CD4-positive, alpha-beta T cell treated with Interleukin-17A for 1 hour (primary cell): ENCODE data around the gene EMID1.
"Not testable (repeated sequence)": the region's sequence is repeated elsewhere in the genome, so short reads cannot be mapped to it uniquely, and the experiment has no call there.

ENCODE experiments used
- DNase-seq: peaks from one replicate; pipeline ENCODE4 v3.0.0-alpha.2; 2020

The EMID1 gene

DNA sequence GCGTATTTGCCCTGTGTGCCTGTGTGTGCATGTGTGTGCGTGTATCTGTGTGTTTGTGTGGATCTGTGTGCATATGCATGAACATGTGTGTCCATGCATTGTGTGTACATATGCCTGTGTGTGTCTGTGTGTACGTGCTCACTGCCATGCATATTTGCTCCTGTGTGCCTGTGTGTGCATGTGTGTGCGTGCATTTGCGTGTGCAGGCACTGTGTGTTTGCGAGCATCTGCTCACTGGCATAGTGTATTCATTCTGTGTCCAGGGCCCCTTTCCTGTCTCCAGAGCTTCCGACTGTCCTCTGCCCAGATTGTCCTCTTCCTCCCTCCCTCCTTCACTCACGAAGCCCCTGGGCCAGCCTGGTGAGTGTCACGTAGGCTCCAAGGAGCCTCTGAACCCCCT, 5.8 kb downstream of the EMID1 start:
- no peak for DNase-seq

GRCh38 chr22:29212743-29213142, 7.0 kb downstream of the EMID1 start:
- no peak for DNase-seq

- no peak for DNase-seq
Observed at GRCh38 chr22:29213493-29213892, 7.8 kb downstream of the EMID1 start.

DNA sequence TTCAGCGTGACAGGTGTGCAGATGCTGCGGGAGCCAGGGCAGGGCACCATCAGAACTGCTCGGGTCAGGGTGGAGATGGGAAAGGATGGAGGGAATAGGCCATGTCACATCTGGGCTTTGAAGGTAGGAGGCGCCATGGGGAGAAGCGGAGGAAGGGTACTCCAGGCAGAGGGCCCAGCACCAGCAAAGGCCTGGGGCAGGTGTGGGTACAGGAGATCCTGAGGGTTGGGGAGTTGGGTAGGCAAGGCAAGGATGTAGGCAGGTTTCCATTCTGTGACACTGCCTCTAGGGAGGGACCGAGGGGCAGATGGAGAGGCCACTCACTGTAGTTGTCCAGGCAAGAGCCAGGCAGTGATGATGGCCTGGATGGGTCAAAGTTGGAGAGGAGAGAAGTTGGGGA, 8.5 kb downstream of the EMID1 start:
- no peak for DNase-seq

DNA sequence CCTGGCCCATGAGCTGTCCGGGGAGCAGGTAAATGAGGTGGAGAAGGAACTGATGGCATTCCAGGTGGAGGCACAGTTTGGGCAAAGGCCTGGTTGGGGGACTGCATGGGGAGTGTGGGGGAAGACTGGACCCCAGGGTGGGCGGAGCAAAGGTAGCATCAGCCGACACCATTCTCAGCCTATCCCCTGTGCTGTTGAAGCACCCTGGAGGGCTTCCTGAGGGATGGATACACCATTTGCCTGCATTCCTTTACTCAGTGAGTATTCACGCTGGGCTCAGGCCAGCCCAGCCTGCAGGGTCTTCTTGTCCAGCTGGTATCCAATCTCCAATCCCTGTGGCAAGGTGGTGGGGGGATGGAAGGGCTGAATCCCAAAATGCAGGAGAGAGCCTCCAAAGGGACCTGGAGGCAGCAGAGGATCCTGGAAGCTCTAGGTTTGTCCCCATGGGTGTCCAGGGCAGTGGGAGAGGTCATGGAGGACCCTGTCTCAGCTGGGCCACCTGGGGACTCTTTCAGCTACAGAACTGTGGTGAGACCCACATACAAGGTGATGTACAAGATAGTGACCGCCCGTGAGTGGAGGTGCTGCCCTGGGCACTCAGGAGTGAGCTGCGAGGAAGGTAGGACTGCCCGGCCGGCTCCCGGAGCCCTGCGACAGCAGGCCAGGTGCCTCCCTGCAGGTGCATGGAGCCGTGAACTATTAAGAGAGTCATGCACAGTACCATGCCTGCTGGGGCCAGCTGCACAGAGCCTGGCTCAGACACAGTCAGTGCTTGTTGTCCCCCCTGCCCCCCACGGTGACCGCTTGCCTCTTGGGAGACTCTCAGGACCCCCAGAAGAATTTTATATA, 9.5 kb downstream of the EMID1 start:
- DNase-seq: no peak

DNA sequence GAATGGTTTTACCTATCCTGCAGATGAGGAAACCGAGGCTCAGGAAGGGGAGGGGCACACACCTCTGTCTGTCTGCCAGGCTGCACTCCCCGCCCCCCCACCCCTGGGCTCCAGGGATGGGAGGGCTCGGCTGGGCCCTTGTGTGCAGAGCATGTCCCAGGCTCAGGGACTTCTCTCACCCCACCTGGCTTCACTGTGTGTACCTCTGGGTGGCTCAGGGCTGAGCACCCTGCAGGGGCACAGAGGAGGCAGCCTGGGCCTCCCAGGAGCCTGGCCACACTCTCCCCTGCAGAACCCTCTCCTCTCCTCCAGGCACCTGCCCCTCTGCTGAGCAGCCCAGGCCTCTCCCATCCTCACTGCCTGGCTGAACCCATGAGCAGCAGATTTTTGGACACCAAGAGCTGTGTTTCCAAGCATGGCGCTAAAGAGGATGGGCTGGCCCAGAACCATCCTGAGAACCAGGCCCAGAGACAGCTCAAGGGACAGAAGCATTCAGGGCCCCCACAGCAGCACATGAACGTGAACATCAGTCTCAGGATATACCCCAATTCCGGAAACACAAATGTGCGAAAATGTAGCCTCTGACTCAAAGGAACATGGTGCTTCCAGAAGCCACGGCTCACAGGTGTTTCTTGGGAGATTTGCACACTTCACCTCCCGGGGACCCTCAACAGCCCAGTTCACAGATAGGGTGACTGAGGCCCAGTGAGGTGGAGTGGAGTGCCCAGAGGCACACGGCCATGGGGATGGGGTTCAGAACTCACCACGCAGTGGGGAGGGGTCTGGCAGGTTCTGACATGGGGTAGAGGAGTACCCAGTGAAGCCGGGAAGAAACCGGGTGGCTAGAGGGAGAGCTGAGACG, 10.5 kb downstream of the EMID1 start:
- no peak for DNase-seq

- no peak for DNase-seq
Observed at GRCh38 chr22:29216873-29217666, 11.4 kb downstream of the EMID1 start.

- DNase-seq: no peak
Observed at GRCh38 chr22:29217827-29218757, 12.4 kb downstream of the EMID1 start.

DNA sequence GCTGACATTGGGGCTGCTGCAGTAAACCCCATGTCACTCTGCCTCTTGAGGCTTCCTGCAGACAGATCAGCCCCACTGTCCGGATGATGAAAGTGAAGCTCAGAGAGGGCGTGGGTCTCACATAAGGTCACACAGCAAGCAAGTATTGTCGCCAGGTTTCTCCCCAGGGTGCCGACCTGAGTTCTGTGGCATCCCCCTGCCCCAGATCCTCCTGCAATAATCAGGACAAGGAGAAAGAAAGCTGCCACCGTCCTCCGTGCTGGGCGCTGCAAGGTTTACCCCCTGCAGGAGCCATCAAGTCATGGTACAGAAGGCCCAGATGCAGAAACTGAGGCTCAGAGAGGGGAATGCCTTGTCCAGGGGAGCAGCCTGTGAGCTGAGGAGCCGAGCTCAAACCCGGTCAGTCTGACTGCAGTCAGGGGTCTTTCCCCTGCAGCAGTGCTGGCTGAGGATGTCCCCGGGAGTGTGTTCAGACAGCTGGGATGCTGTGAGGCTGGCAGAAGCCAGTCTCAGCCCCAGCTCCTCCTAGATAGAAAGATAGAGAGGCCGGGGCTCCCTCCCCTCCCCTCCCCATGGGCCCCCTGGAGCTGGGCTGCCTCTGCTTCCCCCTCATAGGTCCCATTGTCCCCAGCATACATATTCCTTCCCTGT, 13.2 kb downstream of the EMID1 start:
- DNase-seq: no peak

DNA sequence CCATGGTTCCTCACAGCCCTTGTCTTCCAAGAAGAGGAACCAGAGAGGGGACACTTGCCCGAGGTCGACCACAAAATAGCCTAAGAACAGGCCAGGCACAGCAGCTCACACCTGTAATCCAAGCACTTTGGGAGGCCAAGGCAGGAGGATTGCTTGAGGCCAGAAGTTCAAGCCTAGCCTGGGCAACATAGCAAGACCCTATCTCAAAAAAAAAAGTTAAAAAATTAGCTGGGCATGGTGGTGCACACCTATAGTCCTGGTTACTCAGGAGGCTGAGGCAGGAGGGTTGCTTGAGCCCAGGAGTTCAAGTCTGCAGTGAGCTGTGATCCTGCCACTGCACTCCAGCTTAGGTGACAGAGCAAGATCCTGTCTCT, 13.7 kb downstream of the EMID1 start:
- not testable (repeated sequence) for DNase-seq

- DNase-seq: no peak
Observed at GRCh38 chr22:29219881-29220670, 14.4 kb downstream of the EMID1 start.

- DNase-seq: no peak
Observed at GRCh38 chr22:29224121-29224858, 18.6 kb downstream of the EMID1 start.

DNA sequence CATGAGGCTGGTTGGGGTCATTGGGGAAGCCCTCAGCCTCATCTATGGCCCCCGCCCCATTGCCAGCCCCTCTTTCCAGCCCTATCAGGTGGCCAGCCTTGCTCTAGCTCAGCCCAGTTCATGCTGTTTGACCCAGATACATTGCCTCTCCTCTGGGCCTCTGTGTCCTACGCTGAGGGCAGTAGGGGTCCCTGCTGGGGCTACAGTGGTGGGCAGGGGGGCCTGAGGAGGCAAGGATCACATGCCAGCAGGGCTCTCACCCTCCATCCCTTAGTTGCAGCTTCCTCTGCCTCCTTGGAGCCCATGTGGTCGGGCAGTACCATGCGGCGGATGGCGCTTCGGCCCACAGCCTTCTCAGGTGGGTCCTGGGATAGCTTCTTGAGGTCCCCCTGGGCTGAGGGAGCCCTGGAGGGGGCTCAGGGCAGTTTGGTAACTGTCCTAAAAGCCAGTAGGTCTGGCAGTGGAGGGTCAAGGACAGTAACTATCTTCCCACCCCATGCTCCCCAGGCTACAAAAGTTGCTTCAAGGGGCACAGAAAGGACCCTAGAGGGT, 19.2 kb downstream of the EMID1 start:
- DNase-seq: no peak

DNA sequence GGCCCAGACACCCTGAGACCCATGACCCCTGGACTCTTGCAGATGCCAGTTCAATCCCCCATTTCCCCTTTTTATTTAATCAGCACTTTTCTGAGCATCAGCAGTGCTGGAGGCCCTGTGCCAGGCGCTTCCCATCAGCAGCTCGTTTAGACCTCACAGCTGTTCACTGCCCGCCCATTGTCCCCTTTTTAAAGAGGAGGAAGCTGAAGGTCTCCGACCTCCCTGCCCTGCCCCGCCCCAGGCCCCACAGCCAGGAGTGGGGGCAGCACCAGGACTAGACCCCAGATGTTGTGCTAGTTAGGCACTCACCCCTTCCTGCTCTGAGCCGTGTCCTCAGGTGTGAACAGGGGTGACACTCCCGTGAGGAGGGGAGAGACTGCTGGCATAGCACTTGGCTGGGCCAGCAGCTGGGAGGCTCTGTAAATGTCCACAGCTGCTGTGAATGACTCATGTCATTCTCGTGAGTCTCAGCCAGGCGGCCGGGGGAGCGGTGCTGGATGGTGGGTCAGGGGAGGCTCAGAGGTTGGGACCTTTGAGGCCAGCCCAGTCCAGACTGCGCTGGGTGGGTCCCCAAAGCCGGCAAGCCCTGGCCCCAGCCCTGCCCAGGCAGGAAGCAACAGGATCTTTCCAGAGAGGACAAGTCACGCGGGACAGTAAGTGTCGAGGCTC, 19.9 kb downstream of the EMID1 start:
- DNase-seq: no peak

GRCh38 chr22:29226351-29226981, 20.8 kb downstream of the EMID1 start:
- DNase-seq: no peak

DNA sequence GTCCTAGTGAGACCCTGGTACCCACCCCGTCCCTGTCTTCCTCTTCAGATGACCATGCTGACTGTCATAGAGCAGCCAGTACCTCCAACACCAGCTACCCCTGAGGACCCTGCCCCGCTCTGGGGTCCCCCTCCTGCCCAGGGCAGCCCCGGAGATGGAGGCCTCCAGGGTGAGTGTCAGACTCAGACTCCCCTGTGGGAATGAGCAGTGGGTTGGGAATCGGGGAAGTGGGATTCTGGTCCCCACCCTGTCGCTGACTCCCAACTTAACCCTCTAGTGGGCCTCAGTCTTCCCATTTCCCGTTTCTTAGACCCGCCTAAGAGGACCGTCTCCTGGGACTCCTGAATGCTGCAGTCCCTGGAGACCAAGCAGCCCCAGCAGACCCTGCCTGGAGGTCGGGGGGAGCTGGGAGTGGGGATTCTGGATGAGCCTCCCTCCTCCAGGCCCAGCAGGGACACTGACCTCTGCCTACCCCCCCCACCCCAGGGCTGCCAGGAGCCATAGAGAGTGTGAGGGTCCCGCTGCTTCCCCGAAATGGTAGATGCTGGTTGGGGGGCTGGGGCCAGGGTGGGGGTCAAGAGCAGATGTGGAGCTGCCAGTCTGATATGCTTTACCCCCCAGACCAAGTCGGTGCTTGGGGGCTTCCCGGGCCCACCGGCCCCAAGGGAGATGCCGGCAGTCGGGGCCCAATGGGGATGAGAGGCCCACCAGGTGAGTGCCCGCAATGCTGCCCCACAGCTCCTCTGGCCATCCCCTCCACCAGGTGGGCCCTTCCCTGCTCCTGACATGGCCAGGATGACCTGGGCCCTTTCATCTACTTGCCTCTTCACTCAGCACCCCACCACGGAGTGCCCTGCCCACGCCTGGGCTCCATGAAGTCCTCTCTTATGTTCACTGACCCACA, 25.5 kb downstream of the EMID1 start:
- no peak for DNase-seq
